HEK293 (cell line): ENCODE results near the gene MCM5.

Experiments
- CTCF ChIP-seq: fragments of 450-650 bp; formaldehyde crosslinking; IDR thresholded peaks from 2 replicates; pipeline ENCODE4 v1.5.1; 2016; ENCODE audit warnings: missing biosample characterization, missing genetic modification characterization
- ZNF423 ChIP-seq: fragments of 450-650 bp; formaldehyde crosslinking; IDR thresholded peaks from 2 replicates; pipeline ENCODE4 v1.5.1; 2016; ENCODE audit warnings: missing biosample characterization, missing genetic modification characterization
- ZNF654 ChIP-seq: fragments of 450-650 bp; formaldehyde crosslinking; IDR thresholded peaks from 2 replicates; pipeline ENCODE4 v1.5.1; 2016; ENCODE audit warnings: low read depth, missing biosample characterization, missing genetic modification characterization
- ZXDB ChIP-seq: fragments of 450-650 bp; formaldehyde crosslinking; IDR thresholded peaks from 2 replicates; pipeline ENCODE4 v1.5.1; 2016; ENCODE audit warnings: missing biosample characterization, missing genetic modification characterization

GRCh38 chr22:35419756-35420155 is 19.8 kb downstream of the MCM5 start:
- TF ChIP-seq ZNF654 (tag by site-specific recombination) (no peak), CTCF (no peak), ZXDB (no peak), ZNF423 (tag by site-specific recombination) (no peak)
